GM12878 (cell line): ENCODE data around the gene NUAK2. TPM values are rescaled to one million over a fixed set of nuclear protein-coding genes. Genes with fewer than 3 reads are reported as not detected.
"Not testable (repeated sequence)": the region's sequence is repeated elsewhere in the genome, so short reads cannot be mapped to it uniquely, and the experiment has no call there.

Experiments used
- ATAC-seq: fragments of 200-7000 bp; cut with Tn5 transposase; 3 replicates; pipeline ENCODE4 v1.9.1; 2020; ENCODE audit warnings: mild to moderate bottlenecking, moderate library complexity
- BruUV-seq: library from RNA; stranded (reverse); fragments of 400-500 nt; replicated peaks from 2 replicates; lab custom pipeline; 2021; lab: Mats Ljungman, UMichigan
- CTCF ChIA-PET: fragments of 300-600 bp; sonication (Branson Sonifier 250); formaldehyde crosslinking; extraction: SDS; loops from one replicate; lab custom pipeline; 2021; ENCODE audit warnings: inconsistent platforms; lab: Yijun Ruan, JAX
- POLR2A ChIA-PET: fragments of 350-600 bp; formaldehyde crosslinking; extraction: SDS; loops from one replicate; lab custom pipeline; 2021; ENCODE audit warnings: inconsistent platforms; lab: Charles Lee
- RAD21 ChIA-PET: fragments of 300-600 bp; sonication (Branson Sonifier 250); formaldehyde crosslinking; loops from one replicate; lab custom pipeline; 2023; ENCODE audit warnings: antibody characterized with exemption; ENCODE audit not compliant: unreplicated experiment; lab: Charles Lee
- SMC1A ChIA-PET: fragments of 300-600 bp; sonication (Branson Sonifier 250); formaldehyde crosslinking; loops from one replicate; lab custom pipeline; 2023; ENCODE audit not compliant: unreplicated experiment, uncharacterized antibody; lab: Charles Lee
- DNase-seq: peaks from one replicate; pipeline ENCODE4 v3.0.0-alpha.2; 2011; ENCODE audit warnings: low read depth, low spot score
- FAIRE-seq: peaks from 3 replicates; lab custom pipeline; 2011; peaks lifted over from hg19 to GRCh38; lab: Jason Lieb, UNC
- H2AFZ ChIP-seq: 2 replicates; pipeline ENCODE4 v1.6.0; 2011; ENCODE audit warnings: low read depth, low read length, control low read depth; ENCODE audit not compliant: control insufficient read depth
- H3K27ac ChIP-seq: 2 replicates; pipeline ENCODE4 v1.5.1; 2011; ENCODE audit warnings: control low read depth; ENCODE audit not compliant: control insufficient read depth, insufficient read depth
- H3K27me3 ChIP-seq, 2 experiments: replicated peaks in 1 of 2; 2 replicates each; pipeline versions ENCODE4 v1.6.0 to v1.6.1; 2011; ENCODE audit warnings: low read length in 1 of 2; ENCODE audit not compliant: control insufficient read depth in 2 of 2, insufficient read depth in 2 of 2
- H3K36me3 ChIP-seq, 2 experiments: 2 replicates each; pipeline ENCODE4 v1.5.1; 2011; ENCODE audit warnings: low read length in 1 of 2; ENCODE audit not compliant: control insufficient read depth in 2 of 2, insufficient read depth in 2 of 2
- H3K4me1 ChIP-seq: 2 replicates; pipeline ENCODE4 v1.6.1; 2011; ENCODE audit warnings: mild to moderate bottlenecking, low read length, moderate library complexity, mixed read lengths; ENCODE audit not compliant: control insufficient read depth, insufficient read depth
- H3K4me2 ChIP-seq: 2 replicates; pipeline ENCODE4 v1.6.0; 2011; ENCODE audit warnings: control low read depth; ENCODE audit not compliant: control insufficient read depth, insufficient read depth
- H3K4me3 ChIP-seq: fragments of 200-600 bp; sonication (generic); 2 replicates; pipeline ENCODE4 v1.5.1; 2016
- H3K79me2 ChIP-seq: 2 replicates; pipeline ENCODE4 v1.6.0; 2011; ENCODE audit warnings: low read length; ENCODE audit not compliant: control insufficient read depth, insufficient read depth
- H3K9ac ChIP-seq: 2 replicates; pipeline ENCODE4 v1.8.0; 2011; ENCODE audit warnings: low read length, control low read depth, mixed read lengths; ENCODE audit not compliant: control insufficient read depth, insufficient read depth
- H3K9me3 ChIP-seq: replicated peaks from 3 replicates; pipeline ENCODE4 v1.5.1; 2011; ENCODE audit warnings: mild to moderate bottlenecking, low read length; ENCODE audit not compliant: control insufficient read depth, insufficient read depth
- H4K20me1 ChIP-seq: 2 replicates; pipeline ENCODE4 v1.6.0; 2011; ENCODE audit not compliant: control insufficient read depth, insufficient read depth
- E2F4 ChIP-seq: IDR thresholded peaks from 2 replicates; pipeline ENCODE4 v1.6.1; 2012; ENCODE audit warnings: low read depth, low read length, improper control_type of control experiment
- KLF5 ChIP-seq: fragments of 450-650 bp; IDR thresholded peaks from 2 replicates; pipeline ENCODE4 v1.6.1; 2014; ENCODE audit warnings: mild to moderate bottlenecking; ENCODE audit not compliant: partially characterized antibody
- NFXL1 ChIP-seq: fragments of 450-650 bp; IDR thresholded peaks from 2 replicates; pipeline ENCODE4 v1.6.1; 2017; ENCODE audit warnings: antibody characterized with exemption, mild to moderate bottlenecking, borderline replicate concordance
- NR2C1 ChIP-seq: fragments of 450-650 bp; IDR thresholded peaks from 2 replicates; pipeline ENCODE4 v1.6.1; 2017; ENCODE audit warnings: antibody characterized with exemption, mild to moderate bottlenecking, moderate library complexity
- WRNIP1 ChIP-seq: IDR thresholded peaks from 2 replicates; pipeline ENCODE4 v1.6.1; 2011; ENCODE audit warnings: low read depth, low read length, improper control_type of control experiment, borderline replicate concordance
- WGBS: methylation state at CpG from one replicate; pipeline ENCODE4 v1.1.6; 2016; ENCODE audit warnings: low lambda C conversion rate; ENCODE audit not compliant: insufficient replicate concordance, insufficient coverage; ENCODE audit errors: missing lambda C conversion rate; 5-methylcytosine and 5-hydroxymethylcytosine counted together
- in situ Hi-C: fragments of 300-500 bp; cut with MboI; formaldehyde crosslinking; loops from 9 replicates; pipeline ENCODE4 v1.14.3; 2018; ENCODE audit warnings: mixed read lengths
- intact Hi-C: fragments of 100-400 bp; cut with micrococcal nuclease; formaldehyde crosslinking; loops from one replicate; pipeline ENCODE4 v1.14.2; 2022; ENCODE audit not compliant: unreplicated experiment
- polyA plus RNA-seq, 11 experiments: library from polyadenylated mRNA; depleted of rRNA in 4 of 11; unstranded in 6 of 11; stranded (reverse) in 5 of 11; fragments of >200 nt; fragmentation: Nextera tagmentation in 4 of 11; fragmentation: Illumina TruSeq in 1 of 11; extraction: Ambion mirVana in 4 of 11; extraction: Trizol in 1 of 11; gene quantifications; 1 replicate in 1 of 11; 2 replicates in 10 of 11; pipeline versions ENCODE4 v1.2.1 to v1.2.3, GENCODE V29; 2011 to 2016; ENCODE audit warnings: inconsistent platforms in 2 of 11, missing spikeins in 2 of 11, low read depth in 1 of 11
- total RNA-seq, 4 experiments: library from RNA; depleted of rRNA in 3 of 4; stranded (reverse); fragments of >200 nt in 3 of 4; fragmentation: Illumina TruSeq in 1 of 4; extraction: Trizol in 1 of 4; gene quantifications; 2 replicates each; pipeline versions ENCODE4 v1.2.1 to v1.2.3, GENCODE V29; 2013 to 2021
- TF ChIP-seq, protein P1 (sequence below): fragments of 450-650 bp; IDR thresholded peaks from 2 replicates; pipeline ENCODE4 v1.6.1; 2017; ENCODE audit warnings: mild to moderate bottlenecking, low read depth, inconsistent platforms; ENCODE audit not compliant: poor library complexity, severe bottlenecking

NUAK2 gene
- total and polyA plus RNA-seq, 10 of the 15 experiments (the other 5 are each of a cell fraction or from before 2014, with no cell fraction given), result 0.27 to 3.0 (median 1.2) TPM

- no peak for ATAC-seq
- RAD21 ChIA-PET, result interaction anchor here (8.5 to 9.4 kb wide), 2 partner anchors 9 to 35 kb away, joined by 212 to 527 read pairs; partner anchors contain the start of gene NUAK2
- Histone ChIP-seq H3K4me1 (peaks cover 62% of the 10 kb centered on the region), H3K4me2 (no peak overlapping the region), H3K27ac (no peak overlapping the region), H3K9ac (no peak overlapping the region), H3K9me3 (no peaks in the 10 kb centered on the region), H3K27me3 (no peaks in the 10 kb centered on the region; a peak in 1 of 4 replicates), H3K79me2 (no peaks in the 10 kb centered on the region), H4K20me1 (no peaks in the 10 kb centered on the region; the same call in 1 of the 2 replicates), H3K4me3 (no peak overlapping the region), H2AFZ (no peak overlapping the region), H3K36me3 (no peaks in the 10 kb centered on the region)
- POLR2A ChIA-PET, result interaction anchor here (1.6 to 9.0 kb wide), 5 partner anchors 9 to 40 kb away, joined by 7 to 151 read pairs (median 90); partner anchors contain the start of gene NUAK2
- no TSS peak for BruUV-seq
- FAIRE-seq, result no peak
- CTCF ChIA-PET, result interaction anchor here (1.8 to 59.5 kb wide), 3 partner anchors 13 to 54 kb away, joined by 9 to 2333 read pairs (median 2333); partner anchors contain the start of gene NUAK2
- in situ Hi-C loops (loop anchor here (5.0 kb wide), 2 partner anchors 39 to 769 kb away; partner anchors contain the start of genes NUAK2 and RHEX), intact Hi-C loops (loop anchor here (2.0 to 10.0 kb wide), 2 partner anchors 37 to 351 kb away; partner anchors contain the start of genes ELK4 and NUAK2)
- WGBS, result 59% methylated on average over 12 of the region's 15 CpGs
- no peak for TF ChIP-seq NFXL1
- TF ChIP-seq NR2C1, result no peak
- TF ChIP-seq E2F4, result no peak
- no peak for TF ChIP-seq WRNIP1
- TF ChIP-seq, protein P1, sequence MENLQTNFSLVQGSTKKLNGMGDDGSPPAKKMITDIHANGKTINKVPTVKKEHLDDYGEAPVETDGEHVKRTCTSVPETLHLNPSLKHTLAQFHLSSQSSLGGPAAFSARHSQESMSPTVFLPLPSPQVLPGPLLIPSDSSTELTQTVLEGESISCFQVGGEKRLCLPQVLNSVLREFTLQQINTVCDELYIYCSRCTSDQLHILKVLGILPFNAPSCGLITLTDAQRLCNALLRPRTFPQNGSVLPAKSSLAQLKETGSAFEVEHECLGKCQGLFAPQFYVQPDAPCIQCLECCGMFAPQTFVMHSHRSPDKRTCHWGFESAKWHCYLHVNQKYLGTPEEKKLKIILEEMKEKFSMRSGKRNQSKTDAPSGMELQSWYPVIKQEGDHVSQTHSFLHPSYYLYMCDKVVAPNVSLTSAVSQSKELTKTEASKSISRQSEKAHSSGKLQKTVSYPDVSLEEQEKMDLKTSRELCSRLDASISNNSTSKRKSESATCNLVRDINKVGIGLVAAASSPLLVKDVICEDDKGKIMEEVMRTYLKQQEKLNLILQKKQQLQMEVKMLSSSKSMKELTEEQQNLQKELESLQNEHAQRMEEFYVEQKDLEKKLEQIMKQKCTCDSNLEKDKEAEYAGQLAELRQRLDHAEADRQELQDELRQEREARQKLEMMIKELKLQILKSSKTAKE, result no peak
- no peak for TF ChIP-seq KLF5
- DNase-seq, result no peak
- SMC1A ChIA-PET, result interaction anchor here (2.4 to 25.9 kb wide), 3 partner anchors 9 to 37 kb away, joined by 14 to 1445 read pairs (median 121); partner anchors contain the start of gene NUAK2
Observed at GRCh38 chr1:205283270-205284147, 38.0 kb downstream of the NUAK2 start.

- CTCF ChIA-PET, result interaction anchor here (0.7 to 59.5 kb wide), 8 partner anchors 10 to 903 kb away, joined by 3 to 2333 read pairs (median 5); partner anchors contain the start of gene NUAK2
- FAIRE-seq, H3K36me3 ChIP-seq, H3K9ac ChIP-seq, H3K79me2 ChIP-seq, ATAC-seq, H3K27me3 ChIP-seq, H3K27ac ChIP-seq, H3K4me3 ChIP-seq, H3K9me3 ChIP-seq, DNase-seq, H4K20me1 ChIP-seq, BruUV-seq, H2AFZ ChIP-seq, H3K4me2 ChIP-seq: not testable (repeated sequence)
- H3K4me1 ChIP-seq, result peaks cover 40% of the 10 kb centered on the region
- intact Hi-C loops (loop anchor here (10.0 kb wide), 1 partner anchor 354 kb away; the partner anchor contains the start of gene ELK4), in situ Hi-C loops (loop anchor here (5.0 kb wide), 2 partner anchors 41 to 771 kb away; partner anchors contain the start of genes NUAK2 and RHEX)
- SMC1A ChIA-PET, result interaction anchor here (0.7 to 25.9 kb wide), 6 partner anchors 6 to 126 kb away, joined by 3 to 1445 read pairs (median 6); partner anchors contain the start of gene NUAK2
- POLR2A ChIA-PET, result interaction anchor here (0.7 to 3.4 kb wide), 5 partner anchors 8 to 44 kb away, joined by 4 to 22 read pairs (median 9); partner anchors contain the start of gene NUAK2
- 94% methylated on average over 10 of the region's 10 CpGs for WGBS
- RAD21 ChIA-PET, result interaction anchor here (0.9 to 13.6 kb wide), 7 partner anchors 6 to 244 kb away, joined by 3 to 892 read pairs (median 5); partner anchors contain the start of gene NUAK2
Observed at GRCh38 chr1:205280666-205281395, 40.7 kb downstream of the NUAK2 start.
